B cell (primary cell): ENCODE measurements around the gene PSKH1.

ENCODE experiments used
- EZH2 ChIP-seq: IDR thresholded peaks from 2 replicates; pipeline ENCODE4 v1.6.1; 2012; ENCODE audit warnings: borderline replicate concordance, low read depth, mild to moderate bottlenecking, moderate library complexity, low read length; ENCODE audit not compliant: insufficient read depth, poor library complexity, severe bottlenecking
- TF ChIP-seq, protein P1 (sequence below): fragments of 200-600 bp; IDR thresholded peaks from one replicate; pipeline ENCODE4 v1.8.0; 2022; ENCODE audit warnings: antibody characterized with exemption, mild to moderate bottlenecking

DNA sequence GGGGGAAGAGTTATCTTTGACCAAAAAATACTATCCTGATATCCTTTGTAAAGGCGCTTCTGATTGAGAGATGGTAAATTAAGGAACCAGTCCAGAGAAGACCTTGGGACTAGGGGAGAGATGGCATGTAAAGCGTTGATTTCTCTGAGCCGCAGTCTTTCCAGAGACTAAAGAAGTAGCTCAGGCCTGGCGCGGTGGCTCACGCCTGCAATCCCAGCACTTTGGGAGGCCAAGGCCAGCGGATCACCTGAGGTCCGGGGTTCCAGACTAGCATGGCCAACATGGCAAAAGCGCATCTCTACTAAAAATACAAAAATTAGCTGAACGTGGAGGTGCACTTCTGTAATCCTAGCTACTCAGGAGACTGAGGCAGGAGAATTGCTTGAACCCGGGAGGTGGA lies 44.9 kb upstream of the PSKH1 start:
- TF ChIP-seq, protein P1, sequence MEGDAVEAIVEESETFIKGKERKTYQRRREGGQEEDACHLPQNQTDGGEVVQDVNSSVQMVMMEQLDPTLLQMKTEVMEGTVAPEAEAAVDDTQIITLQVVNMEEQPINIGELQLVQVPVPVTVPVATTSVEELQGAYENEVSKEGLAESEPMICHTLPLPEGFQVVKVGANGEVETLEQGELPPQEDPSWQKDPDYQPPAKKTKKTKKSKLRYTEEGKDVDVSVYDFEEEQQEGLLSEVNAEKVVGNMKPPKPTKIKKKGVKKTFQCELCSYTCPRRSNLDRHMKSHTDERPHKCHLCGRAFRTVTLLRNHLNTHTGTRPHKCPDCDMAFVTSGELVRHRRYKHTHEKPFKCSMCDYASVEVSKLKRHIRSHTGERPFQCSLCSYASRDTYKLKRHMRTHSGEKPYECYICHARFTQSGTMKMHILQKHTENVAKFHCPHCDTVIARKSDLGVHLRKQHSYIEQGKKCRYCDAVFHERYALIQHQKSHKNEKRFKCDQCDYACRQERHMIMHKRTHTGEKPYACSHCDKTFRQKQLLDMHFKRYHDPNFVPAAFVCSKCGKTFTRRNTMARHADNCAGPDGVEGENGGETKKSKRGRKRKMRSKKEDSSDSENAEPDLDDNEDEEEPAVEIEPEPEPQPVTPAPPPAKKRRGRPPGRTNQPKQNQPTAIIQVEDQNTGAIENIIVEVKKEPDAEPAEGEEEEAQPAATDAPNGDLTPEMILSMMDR = no peak
- no peak for TF ChIP-seq EZH2
